GM23338 (cell line): ENCODE results near the gene ZNF747. TPM values are rescaled to one million over a fixed set of nuclear protein-coding genes. Genes with fewer than 3 reads are reported as not detected.

ENCODE experiments used
- ATAC-seq: fragments of 200-7000 bp; cut with Tn5 transposase; 3 replicates; pipeline ENCODE4 v1.9.1; 2020
- DNase-seq: peaks from one replicate; pipeline ENCODE4 v3.0.0-alpha.2; 2015; ENCODE audit warnings: low spot score
- H2AFZ ChIP-seq: fragments of 200-600 bp; sonication (generic); 2 replicates; pipeline ENCODE4 v1.8.0; 2016; ENCODE audit warnings: antibody characterized with exemption, mild to moderate bottlenecking, moderate library complexity
- H3F3A ChIP-seq: fragments of 200-600 bp; sonication (generic); replicated peaks from 2 replicates; pipeline ENCODE4 v1.8.0; 2017; ENCODE audit warnings: antibody characterized with exemption, mixed run types, low read depth
- H3K27ac ChIP-seq: fragments of 200-600 bp; sonication (generic); 2 replicates; pipeline ENCODE4 v1.6.1; 2016; ENCODE audit warnings: low read depth
- H3K27me3 ChIP-seq: fragments of 200-600 bp; sonication (generic); 2 replicates; pipeline ENCODE4 v1.8.0; 2016; ENCODE audit warnings: mild to moderate bottlenecking, mixed run types, moderate library complexity; ENCODE audit not compliant: insufficient read depth
- H3K36me3 ChIP-seq: fragments of 200-600 bp; sonication (generic); 2 replicates; pipeline ENCODE4 v1.8.0; 2016; ENCODE audit warnings: mild to moderate bottlenecking; ENCODE audit not compliant: insufficient read depth
- H3K4me1 ChIP-seq: fragments of 200-600 bp; sonication (generic); 2 replicates; pipeline ENCODE4 v1.8.0; 2016; ENCODE audit warnings: mild to moderate bottlenecking, moderate library complexity; ENCODE audit not compliant: insufficient read depth
- H3K4me2 ChIP-seq: fragments of 200-600 bp; sonication (generic); 2 replicates; pipeline ENCODE4 v1.7.1; 2017; ENCODE audit warnings: mixed run types
- H3K4me3 ChIP-seq: fragments of 200-600 bp; sonication (generic); 2 replicates; pipeline ENCODE4 v1.6.1; 2016; ENCODE audit warnings: mixed run types
- H3K79me2 ChIP-seq: fragments of 200-600 bp; sonication (generic); replicated peaks from 2 replicates; pipeline ENCODE4 v1.8.0; 2017; ENCODE audit warnings: mild to moderate bottlenecking; ENCODE audit not compliant: insufficient read depth
- H3K9me2 ChIP-seq: fragments of 200-600 bp; sonication (generic); 2 replicates; pipeline ENCODE4 v1.8.0; 2017; ENCODE audit not compliant: insufficient read depth
- H4K20me1 ChIP-seq: fragments of 200-600 bp; sonication (generic); replicated peaks from 2 replicates; pipeline ENCODE4 v1.8.0; 2017; ENCODE audit warnings: mild to moderate bottlenecking; ENCODE audit not compliant: insufficient read depth
- H3K27ac Mint-ChIP-seq: 2 replicates; pipeline ENCODE4 v1.8.0; 2020; ENCODE audit warnings: inconsistent platforms, mild to moderate bottlenecking, moderate library complexity, mixed read lengths
- H3K27me3 Mint-ChIP-seq: 3 replicates; pipeline ENCODE4 v1.8.0; 2022; ENCODE audit warnings: low read depth, mild to moderate bottlenecking, moderate library complexity, mixed read lengths, inconsistent platforms; ENCODE audit not compliant: insufficient read depth, poor library complexity
- H3K36me3 Mint-ChIP-seq: 3 replicates; pipeline ENCODE4 v1.8.0; 2021; ENCODE audit warnings: low read depth, mild to moderate bottlenecking, inconsistent platforms, moderate library complexity, mixed read lengths
- H3K4me1 Mint-ChIP-seq: 3 replicates; pipeline ENCODE4 v1.8.0; 2020; ENCODE audit warnings: mild to moderate bottlenecking, inconsistent platforms, mixed read lengths
- H3K4me3 Mint-ChIP-seq: 3 replicates; pipeline ENCODE4 v1.8.0; 2021; ENCODE audit warnings: moderate library complexity, mild to moderate bottlenecking, inconsistent platforms, mixed read lengths
- H3K9me3 Mint-ChIP-seq: 3 replicates; pipeline ENCODE4 v1.8.0; 2020; ENCODE audit warnings: moderate library complexity, mild to moderate bottlenecking, inconsistent platforms, mixed read lengths
- CREB1 ChIP-seq: fragments of 250-450 bp; sonication (Bioruptor Pico); IDR thresholded peaks from 2 replicates; pipeline ENCODE4 v1.5.0; 2020; ENCODE audit warnings: low read depth, mild to moderate bottlenecking, moderate library complexity
- EZH2phosphoT487 ChIP-seq: fragments of 200-600 bp; sonication (generic); IDR thresholded peaks from one replicate; pipeline ENCODE4 v1.8.1; 2018; ENCODE audit warnings: antibody characterized with exemption; ENCODE audit not compliant: unreplicated experiment
- JUNB ChIP-seq: IDR thresholded peaks from one replicate; pipeline ENCODE4 v1.6.1; 2016; ENCODE audit warnings: antibody characterized with exemption; ENCODE audit not compliant: unreplicated experiment
- NANOG ChIP-seq: IDR thresholded peaks from 2 replicates; pipeline ENCODE4 v1.6.1; 2016; ENCODE audit warnings: antibody characterized with exemption, borderline replicate concordance
- STAT1 ChIP-seq: IDR thresholded peaks from one replicate; pipeline ENCODE4 v1.6.1; 2016; ENCODE audit warnings: antibody characterized with exemption; ENCODE audit not compliant: unreplicated experiment
- ZNF114 ChIP-seq: fragments of 250-450 bp; sonication (Bioruptor Pico); IDR thresholded peaks from 2 replicates; pipeline ENCODE4 v1.5.0; 2020; ENCODE audit warnings: mild to moderate bottlenecking, moderate library complexity
- polyA plus RNA-seq: library from polyadenylated mRNA; unstranded; fragments of >200 nt; fragmentation: Nextera tagmentation; extraction: Ambion mirVana; gene quantifications from 2 replicates; pipeline ENCODE4 v1.2.1, GENCODE V29; 2016
- total RNA-seq: library from RNA; depleted of rRNA; stranded (reverse); fragments of >200 nt; shearing (Covaris generic); gene quantifications from 2 replicates; pipeline ENCODE4 v1.2.3, GENCODE V29; 2014
- TF ChIP-seq, protein P1 (sequence below): IDR thresholded peaks from 2 replicates; pipeline ENCODE4 v1.6.1; 2016; ENCODE audit warnings: antibody characterized with exemption
- TF ChIP-seq, protein P2 (sequence below): IDR thresholded peaks from one replicate; pipeline ENCODE4 v1.6.1; 2018; ENCODE audit warnings: antibody characterized with exemption; ENCODE audit not compliant: unreplicated experiment

ZNF747 gene
- total and polyA plus RNA-seq, 2 experiments from 2014 or later, result 4.2 to 12.6 TPM

DNA sequence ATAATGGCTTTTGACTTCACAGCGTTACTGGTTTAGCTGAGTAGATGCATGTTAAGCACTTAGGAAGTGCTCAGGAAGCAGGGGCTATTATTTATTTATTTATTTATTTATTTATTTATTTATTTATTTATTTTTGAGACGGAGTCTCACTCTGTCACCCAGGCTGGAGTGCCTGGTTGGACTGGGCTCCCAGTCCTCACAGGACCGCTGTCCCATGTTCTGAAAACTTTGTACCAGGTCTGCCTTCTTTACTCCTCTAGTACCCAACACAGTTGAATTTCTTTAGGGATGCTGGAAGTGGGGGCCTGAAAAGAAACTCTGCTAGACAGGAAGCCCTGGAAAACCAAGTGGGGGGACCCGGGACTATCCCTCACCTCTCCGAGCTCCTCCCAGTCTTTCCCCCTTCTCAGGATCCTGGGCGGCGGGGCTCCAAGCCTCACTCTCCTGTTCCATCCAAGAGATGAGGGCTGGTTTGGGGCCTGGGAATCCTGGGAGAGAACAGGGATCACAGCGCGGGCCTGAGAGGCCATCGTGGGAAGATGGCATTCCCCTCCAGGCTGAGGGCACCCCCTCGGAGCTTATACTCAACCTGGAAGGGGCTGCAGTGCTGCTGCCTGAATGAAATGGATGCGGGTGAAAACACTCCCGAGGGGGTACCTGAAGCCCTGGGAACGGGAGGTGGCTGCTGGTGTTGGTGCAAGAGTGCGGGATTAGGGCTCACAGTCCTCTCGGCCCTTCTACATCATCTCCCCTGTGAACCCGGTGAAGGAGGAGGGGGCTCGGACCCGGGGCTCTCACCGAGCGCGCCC lies 36.2 kb upstream of the ZNF747 start:
- H3K27ac Mint-ChIP-seq, result peak overlapping the region; percentile 92
- Histone ChIP-seq H3K9me2 (no peaks in the 10 kb centered on the region), H3K27ac (peak overlapping the region; percentile 72), H3K79me2 (no peaks in the 10 kb centered on the region), H4K20me1 (no peaks in the 10 kb centered on the region; the same call in 1 of the 2 replicates), H2AFZ (peak overlapping the region; percentile 25), H3K4me3 (peak overlapping the region; percentile 76), H3F3A (0 out of 2 replicates have a peak, but pooled peaks cover 12% of the 10 kb centered on the region), H3K36me3 (no peaks in the 10 kb centered on the region), H3K4me1 (peaks cover 18% of the 10 kb centered on the region), H3K27me3 (no peaks in the 10 kb centered on the region), H3K4me2 (peak overlapping the region; percentile 88)
- H3K36me3 Mint-ChIP-seq, result no peaks in the 10 kb centered on the region
- ATAC-seq (peak; percentile 13), DNase-seq (peak; percentile 58)
- no peaks in the 10 kb centered on the region; the same call in 2 of the 3 replicates for H3K9me3 Mint-ChIP-seq
- TF ChIP-seq ZNF114 (CRISPR knock-in tag), result no peak
- TF ChIP-seq, protein P1, sequence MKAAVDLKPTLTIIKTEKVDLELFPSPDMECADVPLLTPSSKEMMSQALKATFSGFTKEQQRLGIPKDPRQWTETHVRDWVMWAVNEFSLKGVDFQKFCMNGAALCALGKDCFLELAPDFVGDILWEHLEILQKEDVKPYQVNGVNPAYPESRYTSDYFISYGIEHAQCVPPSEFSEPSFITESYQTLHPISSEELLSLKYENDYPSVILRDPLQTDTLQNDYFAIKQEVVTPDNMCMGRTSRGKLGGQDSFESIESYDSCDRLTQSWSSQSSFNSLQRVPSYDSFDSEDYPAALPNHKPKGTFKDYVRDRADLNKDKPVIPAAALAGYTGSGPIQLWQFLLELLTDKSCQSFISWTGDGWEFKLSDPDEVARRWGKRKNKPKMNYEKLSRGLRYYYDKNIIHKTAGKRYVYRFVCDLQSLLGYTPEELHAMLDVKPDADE, result peak; percentile 13; the same call in 1 of the 2 replicates
- TF ChIP-seq, protein P2, sequence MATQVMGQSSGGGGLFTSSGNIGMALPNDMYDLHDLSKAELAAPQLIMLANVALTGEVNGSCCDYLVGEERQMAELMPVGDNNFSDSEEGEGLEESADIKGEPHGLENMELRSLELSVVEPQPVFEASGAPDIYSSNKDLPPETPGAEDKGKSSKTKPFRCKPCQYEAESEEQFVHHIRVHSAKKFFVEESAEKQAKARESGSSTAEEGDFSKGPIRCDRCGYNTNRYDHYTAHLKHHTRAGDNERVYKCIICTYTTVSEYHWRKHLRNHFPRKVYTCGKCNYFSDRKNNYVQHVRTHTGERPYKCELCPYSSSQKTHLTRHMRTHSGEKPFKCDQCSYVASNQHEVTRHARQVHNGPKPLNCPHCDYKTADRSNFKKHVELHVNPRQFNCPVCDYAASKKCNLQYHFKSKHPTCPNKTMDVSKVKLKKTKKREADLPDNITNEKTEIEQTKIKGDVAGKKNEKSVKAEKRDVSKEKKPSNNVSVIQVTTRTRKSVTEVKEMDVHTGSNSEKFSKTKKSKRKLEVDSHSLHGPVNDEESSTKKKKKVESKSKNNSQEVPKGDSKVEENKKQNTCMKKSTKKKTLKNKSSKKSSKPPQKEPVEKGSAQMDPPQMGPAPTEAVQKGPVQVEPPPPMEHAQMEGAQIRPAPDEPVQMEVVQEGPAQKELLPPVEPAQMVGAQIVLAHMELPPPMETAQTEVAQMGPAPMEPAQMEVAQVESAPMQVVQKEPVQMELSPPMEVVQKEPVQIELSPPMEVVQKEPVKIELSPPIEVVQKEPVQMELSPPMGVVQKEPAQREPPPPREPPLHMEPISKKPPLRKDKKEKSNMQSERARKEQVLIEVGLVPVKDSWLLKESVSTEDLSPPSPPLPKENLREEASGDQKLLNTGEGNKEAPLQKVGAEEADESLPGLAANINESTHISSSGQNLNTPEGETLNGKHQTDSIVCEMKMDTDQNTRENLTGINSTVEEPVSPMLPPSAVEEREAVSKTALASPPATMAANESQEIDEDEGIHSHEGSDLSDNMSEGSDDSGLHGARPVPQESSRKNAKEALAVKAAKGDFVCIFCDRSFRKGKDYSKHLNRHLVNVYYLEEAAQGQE, result peak; percentile 61
- H3K27me3 Mint-ChIP-seq, result peaks cover 7% of the 10 kb centered on the region
- peaks cover 15% of the 10 kb centered on the region for H3K4me1 Mint-ChIP-seq
- peak overlapping the region; percentile 96 for H3K4me3 Mint-ChIP-seq

DNA sequence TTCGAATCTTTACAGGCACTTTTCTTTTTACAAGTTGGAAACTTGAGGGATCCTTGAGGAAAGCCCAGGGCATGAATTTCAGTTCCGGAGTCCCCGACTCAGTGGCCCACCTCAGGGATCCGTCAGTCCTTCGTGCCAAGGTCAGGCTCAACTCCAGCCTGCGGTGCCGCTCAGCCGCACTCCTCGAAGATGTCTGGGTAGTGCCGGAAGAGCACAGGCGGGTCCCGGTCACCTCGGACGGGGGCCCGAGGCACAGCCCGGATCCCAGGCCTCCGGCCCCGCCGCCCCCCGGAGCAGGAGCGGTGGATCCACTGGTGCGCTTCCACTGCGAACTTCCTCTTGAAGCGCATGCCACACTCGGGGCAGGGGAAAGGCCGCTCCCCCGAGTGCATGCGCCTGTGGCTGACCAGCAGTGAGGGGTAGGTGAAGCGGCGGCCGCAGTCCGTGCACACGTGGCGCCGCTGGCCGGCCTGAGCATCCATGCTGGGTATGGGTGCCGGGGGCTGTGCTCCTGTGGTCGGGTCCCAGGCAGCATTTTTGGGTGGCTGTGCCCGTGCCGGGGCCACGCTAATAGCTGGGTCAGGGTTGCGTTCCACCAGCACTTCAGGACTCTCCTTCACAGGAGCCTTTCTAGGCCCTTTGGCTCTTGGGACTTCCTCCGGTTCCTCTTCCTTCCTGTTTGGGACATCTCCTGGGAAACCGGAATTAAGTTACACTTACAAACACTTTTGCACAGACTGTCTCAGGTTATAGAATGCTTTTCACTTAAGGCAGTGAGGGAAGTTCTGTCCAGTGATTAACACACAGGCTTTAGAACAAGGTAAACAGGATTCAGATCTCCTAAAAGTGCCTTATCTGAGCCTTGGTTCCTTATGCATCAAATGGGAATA lies 35.3 kb upstream of the ZNF747 start:
- H3K79me2 ChIP-seq, result no peaks in the 10 kb centered on the region
- no peak overlapping the region for H3K27ac ChIP-seq
- no peak overlapping the region for H3K4me3 ChIP-seq
- no peaks in the 10 kb centered on the region; the same call in 1 of the 2 replicates for H4K20me1 ChIP-seq
- peak overlapping the region; percentile 86; the same call in 1 of the 2 replicates for H2AFZ ChIP-seq
- Mint-ChIP-seq H3K4me1 (peaks cover 17% of the 10 kb centered on the region), H3K4me3 (peak overlapping the region; percentile 96), H3K27me3 (peaks cover 7% of the 10 kb centered on the region), H3K27ac (no peak overlapping the region), H3K36me3 (no peaks in the 10 kb centered on the region), H3K9me3 (no peaks in the 10 kb centered on the region; the same call in 2 of the 3 replicates)
- ATAC-seq (no peak), DNase-seq (peak; percentile 16)
- no peaks in the 10 kb centered on the region for H3K36me3 ChIP-seq
- H3K9me2 ChIP-seq, result no peaks in the 10 kb centered on the region
- 0 out of 2 replicates have a peak, but pooled peaks cover 12% of the 10 kb centered on the region for H3F3A ChIP-seq
- peaks cover 18% of the 10 kb centered on the region for H3K4me1 ChIP-seq
- H3K4me2 ChIP-seq, result peak overlapping the region; percentile 70; the same call in 1 of the 2 replicates
- no peaks in the 10 kb centered on the region for H3K27me3 ChIP-seq
- TF ChIP-seq STAT1 (no peak), NANOG (no peak), CREB1 (CRISPR knock-in tag) (no peak), ZNF114 (CRISPR knock-in tag) (no peak), EZH2phosphoT487 (no peak), JUNB (no peak)
- TF ChIP-seq, protein P1, result no peak
- TF ChIP-seq, protein P2, result no peak
